Activated T-helper 2 cell treated with anti-CD3 and anti-CD28 coated beads, Interferon-gamma antibody, Interleukin-2, Interleukin-4, amounts not matched to agents 10 μg/mL and 5 μg/mL and 100 μg/mL, durations not matched to agents 14 hours and 24 hours and 36 hours (primary cell): ENCODE results near the gene CEND1. TPM values are rescaled to one million over a fixed set of nuclear protein-coding genes. Genes with fewer than 3 reads are reported as not detected.

Experiments used
- DNase-seq: peaks from one replicate; pipeline ENCODE4 v3.0.0; 2021; ENCODE audit warnings: low spot score
- H3K27ac Mint-ChIP-seq: one replicate; pipeline ENCODE4 v1.8.0; 2021; ENCODE audit warnings: mixed read lengths
- H3K27me3 Mint-ChIP-seq: one replicate; pipeline ENCODE4 v1.8.0; 2021; ENCODE audit warnings: low read depth, mixed read lengths
- H3K36me3 Mint-ChIP-seq: one replicate; pipeline ENCODE4 v1.8.0; 2021; ENCODE audit warnings: low read depth, mixed read lengths
- H3K4me1 Mint-ChIP-seq: one replicate; pipeline ENCODE4 v1.8.0; 2021; ENCODE audit warnings: low read depth, mixed read lengths
- H3K4me3 Mint-ChIP-seq: one replicate; pipeline ENCODE4 v1.8.0; 2021; ENCODE audit warnings: low read depth, mild to moderate bottlenecking, moderate library complexity, mixed read lengths
- H3K9me3 Mint-ChIP-seq: one replicate; pipeline ENCODE4 v1.8.0; 2021; ENCODE audit warnings: mixed read lengths
- intact Hi-C: fragments of 100-400 bp; cut with micrococcal nuclease; formaldehyde crosslinking; loops from one replicate; pipeline ENCODE4 v1.15.1; 2023
- total RNA-seq: library from RNA; stranded (reverse); gene quantifications from 2 replicates; pipeline ENCODE4 v1.2.3, GENCODE V29; 2022

Gene CEND1
- total RNA-seq, 1 donor from 2014 or later = 2.2 TPM

DNA sequence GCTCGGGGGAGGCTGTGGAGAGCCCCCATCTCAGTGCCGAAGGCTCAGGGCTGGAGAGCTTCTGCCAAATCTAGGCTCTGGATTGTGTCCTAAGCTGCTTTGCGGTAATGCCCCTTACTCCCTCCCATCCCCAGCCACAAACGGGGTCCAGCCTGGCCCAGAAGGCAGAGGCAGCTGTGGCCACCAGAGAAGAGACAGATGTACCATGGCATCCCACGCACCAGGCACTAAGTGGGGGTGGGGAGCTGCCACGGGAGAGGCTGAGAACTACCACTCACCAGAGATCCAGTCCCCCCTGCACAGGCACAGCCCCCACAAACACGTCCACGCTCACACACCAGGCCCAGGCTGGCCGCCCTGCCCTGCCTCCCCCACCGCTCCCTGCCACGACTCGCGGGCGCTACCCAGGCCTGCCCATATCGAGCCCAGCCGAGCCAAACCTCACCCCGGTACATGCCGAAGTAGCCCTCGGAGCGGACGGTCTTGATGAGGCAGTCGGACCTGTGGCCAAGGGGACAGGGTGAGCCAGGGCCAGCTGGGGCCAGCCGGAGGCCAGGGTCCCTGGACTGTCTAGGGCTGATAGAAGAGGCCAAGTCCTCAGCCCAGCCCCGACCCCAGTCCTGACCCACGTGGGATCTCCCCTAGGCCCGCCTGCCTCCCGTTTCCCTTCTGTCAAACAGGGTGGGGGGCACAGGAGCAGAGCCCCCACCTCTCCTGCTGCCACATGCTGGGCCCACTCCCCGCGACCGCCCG lies 4.3 kb upstream of the CEND1 start:
- Mint-ChIP-seq H3K4me3 (peak overlapping the region; percentile 49), H3K9me3 (no peaks in the 10 kb centered on the region), H3K36me3 (peaks cover 14% of the 10 kb centered on the region), H3K27ac (no peak overlapping the region), H3K4me1 (peaks cover 7% of the 10 kb centered on the region), H3K27me3 (no peaks in the 10 kb centered on the region)
- DNase-seq = no peak
- intact Hi-C loops = no loop called here

DNA sequence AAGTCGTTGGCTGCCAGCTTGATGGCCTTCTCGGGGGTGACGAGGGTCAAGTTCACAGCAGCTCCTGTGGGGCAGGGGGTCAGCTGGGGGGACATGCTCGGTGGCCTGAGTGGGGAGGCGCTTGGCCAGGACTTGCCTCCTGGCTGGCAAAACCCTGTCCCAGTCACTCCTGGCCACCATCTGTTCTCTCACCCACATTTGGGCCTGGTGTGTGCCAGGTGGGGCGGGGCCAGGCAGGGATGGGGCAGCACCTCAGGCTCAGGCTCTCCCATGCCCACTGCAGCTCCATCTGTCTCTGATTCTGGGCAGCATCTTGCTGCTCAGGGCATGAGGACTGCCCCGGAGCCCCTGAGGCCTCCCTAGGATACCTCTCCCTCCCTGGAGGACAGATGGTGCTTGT lies 3.7 kb upstream of the CEND1 start:
- Mint-ChIP-seq H3K4me3 (peak overlapping the region; percentile 8), H3K27ac (no peak overlapping the region), H3K36me3 (peaks cover 14% of the 10 kb centered on the region), H3K4me1 (peaks cover 7% of the 10 kb centered on the region), H3K9me3 (no peaks in the 10 kb centered on the region), H3K27me3 (no peaks in the 10 kb centered on the region)
- DNase-seq = no peak
- intact Hi-C loops = no loop called here

DNA sequence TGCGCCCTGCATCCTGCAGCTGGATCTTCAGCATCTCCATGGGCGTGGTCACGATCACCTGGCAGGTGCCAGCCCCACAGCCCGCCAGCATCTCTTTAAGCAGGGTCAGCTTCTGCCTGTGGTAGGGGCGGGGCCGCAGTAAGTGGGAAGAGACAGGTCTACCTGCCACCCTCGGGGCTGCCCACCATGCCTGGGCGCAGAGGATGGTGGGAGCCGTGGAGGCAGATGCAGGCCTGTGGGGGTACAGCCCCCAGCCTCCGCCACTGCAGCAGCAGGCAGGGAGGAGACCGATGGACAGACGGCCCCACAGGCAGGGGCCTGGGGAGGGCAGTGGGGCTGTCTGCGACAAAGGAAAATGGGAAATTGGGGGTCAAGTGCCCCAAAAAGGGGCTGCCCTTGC lies 3.0 kb upstream of the CEND1 start:
- peaks cover 14% of the 10 kb centered on the region for H3K36me3 Mint-ChIP-seq
- H3K9me3 Mint-ChIP-seq = no peaks in the 10 kb centered on the region
- H3K4me3 Mint-ChIP-seq = no peak overlapping the region
- intact Hi-C loops = no loop called here
- H3K27ac Mint-ChIP-seq = no peak overlapping the region
- no peak for DNase-seq
- peaks cover 7% of the 10 kb centered on the region for H3K4me1 Mint-ChIP-seq
- H3K27me3 Mint-ChIP-seq = no peaks in the 10 kb centered on the region

DNA sequence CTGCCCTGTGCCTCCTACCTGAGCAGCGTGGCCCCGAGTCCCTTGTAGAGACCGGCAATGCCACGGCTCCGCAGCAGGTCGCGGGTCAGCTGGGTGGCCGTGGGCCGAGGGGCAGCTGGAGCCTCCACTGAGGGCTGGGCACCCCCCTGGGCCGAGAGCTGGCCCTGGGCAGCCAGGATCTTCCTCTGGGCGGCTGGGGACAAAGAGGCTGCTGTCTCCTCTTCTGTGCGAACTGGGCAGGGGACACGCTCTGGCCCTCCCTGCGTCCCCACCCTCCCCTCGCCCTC lies 2.6 kb upstream of the CEND1 start:
- H3K27ac Mint-ChIP-seq = no peak overlapping the region

DNA sequence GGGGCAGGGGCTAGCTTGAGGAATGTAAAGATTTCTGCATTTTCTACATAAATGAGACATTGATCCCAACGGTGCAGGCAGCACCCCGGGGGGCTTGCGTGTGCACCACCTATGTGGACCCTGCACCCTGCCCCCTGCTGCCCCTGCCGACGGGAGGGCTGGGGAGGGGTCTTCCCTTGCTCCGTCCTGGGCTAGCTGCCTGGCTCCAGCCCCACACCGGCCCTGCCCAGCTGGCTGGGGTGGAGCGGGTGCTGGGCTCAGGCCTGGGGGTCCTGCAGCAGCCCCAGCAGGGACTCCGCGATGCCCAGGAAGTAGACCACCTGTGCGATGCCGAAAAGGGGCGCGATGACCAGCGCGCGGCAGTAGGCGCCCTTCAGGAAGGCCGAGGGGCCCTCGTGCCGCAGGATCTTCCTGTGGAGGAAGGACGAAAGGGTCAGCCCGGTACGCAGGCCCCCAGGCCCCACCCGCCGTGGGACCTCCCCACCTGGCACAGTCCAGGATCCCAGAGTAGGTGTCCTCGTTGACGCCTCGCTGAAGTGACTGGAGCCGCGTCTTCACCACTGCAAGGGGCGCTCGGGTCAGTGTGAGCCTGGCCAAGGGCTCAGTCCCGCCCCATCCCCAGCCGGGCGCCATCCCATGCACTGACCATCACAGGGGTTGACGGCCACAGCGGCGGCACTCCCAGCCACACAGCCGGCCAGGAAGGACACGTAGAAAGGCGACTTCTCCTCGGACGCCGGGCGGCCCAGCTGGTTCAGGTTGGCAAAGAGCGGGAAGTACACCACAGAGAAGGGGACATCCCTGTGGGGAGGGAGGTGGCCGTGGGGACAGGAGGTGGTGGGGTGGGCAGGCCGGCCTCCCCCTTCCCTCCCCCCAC lies 2.0 kb upstream of the CEND1 start:
- no peak for DNase-seq
- intact Hi-C loops = no loop called here
- peaks cover 5% of the 10 kb centered on the region for H3K4me1 Mint-ChIP-seq
- H3K36me3 Mint-ChIP-seq = peaks cover 14% of the 10 kb centered on the region
- no peaks in the 10 kb centered on the region for H3K9me3 Mint-ChIP-seq
- H3K27me3 Mint-ChIP-seq = no peaks in the 10 kb centered on the region
- H3K27ac Mint-ChIP-seq = no peak overlapping the region
- no peak overlapping the region for H3K4me3 Mint-ChIP-seq

More for the DNA sequence above, 2.6 kb upstream of the CEND1 start:
- Mint-ChIP-seq H3K27me3 (no peaks in the 10 kb centered on the region), H3K36me3 (peaks cover 14% of the 10 kb centered on the region), H3K4me3 (no peak overlapping the region), H3K4me1 (peaks cover 7% of the 10 kb centered on the region), H3K9me3 (no peaks in the 10 kb centered on the region)
- intact Hi-C loops = no loop called here
- DNase-seq = no peak

DNA sequence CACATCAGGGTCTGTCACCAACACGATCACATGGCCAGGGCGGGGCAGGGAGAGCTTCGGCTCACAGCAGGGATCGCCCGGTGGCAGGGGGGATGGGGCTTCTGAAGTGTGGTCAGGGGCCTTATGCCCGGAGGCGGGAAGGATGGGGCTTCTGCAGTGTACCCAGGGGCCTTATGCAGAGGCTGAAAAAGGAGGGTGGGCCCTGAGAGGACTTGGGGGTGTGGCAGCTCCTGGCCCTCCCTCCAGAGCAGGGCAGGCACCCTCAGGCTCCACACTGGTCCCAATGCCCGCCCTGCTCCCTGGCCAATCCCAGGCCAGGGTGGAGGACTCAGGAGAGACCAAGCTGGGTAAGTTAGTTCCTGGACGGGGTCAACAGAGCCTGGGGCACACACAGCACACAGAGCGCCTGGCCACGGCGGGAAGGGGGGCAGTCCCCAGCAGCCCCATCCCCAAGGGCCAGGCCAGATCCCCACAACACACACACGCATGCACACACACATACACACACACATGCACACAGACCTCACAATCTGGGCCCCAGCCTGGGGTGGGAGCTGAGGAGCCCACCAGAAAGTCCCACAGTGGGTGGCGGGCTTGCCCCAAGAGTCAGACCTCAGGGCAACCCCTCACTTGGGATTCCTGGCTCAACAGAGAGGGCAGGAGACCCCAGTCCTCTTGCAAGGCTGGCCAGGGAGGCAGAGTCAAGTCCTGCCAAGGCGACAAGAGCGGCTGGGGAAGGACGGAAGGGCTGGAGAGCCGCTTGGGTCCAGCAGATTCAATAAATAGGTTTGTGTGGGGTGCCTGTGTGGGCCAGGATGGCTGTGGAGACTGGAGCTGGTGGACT lies 1.1 kb upstream of the CEND1 start:
- DNase-seq = no peak
- peaks cover 1% of the 10 kb centered on the region for H3K4me1 Mint-ChIP-seq
- no peak overlapping the region for H3K4me3 Mint-ChIP-seq
- no peak overlapping the region for H3K27ac Mint-ChIP-seq
- no peaks in the 10 kb centered on the region for H3K9me3 Mint-ChIP-seq
- no peaks in the 10 kb centered on the region for H3K27me3 Mint-ChIP-seq
- intact Hi-C loops = no loop called here
- peaks cover 14% of the 10 kb centered on the region for H3K36me3 Mint-ChIP-seq

DNA sequence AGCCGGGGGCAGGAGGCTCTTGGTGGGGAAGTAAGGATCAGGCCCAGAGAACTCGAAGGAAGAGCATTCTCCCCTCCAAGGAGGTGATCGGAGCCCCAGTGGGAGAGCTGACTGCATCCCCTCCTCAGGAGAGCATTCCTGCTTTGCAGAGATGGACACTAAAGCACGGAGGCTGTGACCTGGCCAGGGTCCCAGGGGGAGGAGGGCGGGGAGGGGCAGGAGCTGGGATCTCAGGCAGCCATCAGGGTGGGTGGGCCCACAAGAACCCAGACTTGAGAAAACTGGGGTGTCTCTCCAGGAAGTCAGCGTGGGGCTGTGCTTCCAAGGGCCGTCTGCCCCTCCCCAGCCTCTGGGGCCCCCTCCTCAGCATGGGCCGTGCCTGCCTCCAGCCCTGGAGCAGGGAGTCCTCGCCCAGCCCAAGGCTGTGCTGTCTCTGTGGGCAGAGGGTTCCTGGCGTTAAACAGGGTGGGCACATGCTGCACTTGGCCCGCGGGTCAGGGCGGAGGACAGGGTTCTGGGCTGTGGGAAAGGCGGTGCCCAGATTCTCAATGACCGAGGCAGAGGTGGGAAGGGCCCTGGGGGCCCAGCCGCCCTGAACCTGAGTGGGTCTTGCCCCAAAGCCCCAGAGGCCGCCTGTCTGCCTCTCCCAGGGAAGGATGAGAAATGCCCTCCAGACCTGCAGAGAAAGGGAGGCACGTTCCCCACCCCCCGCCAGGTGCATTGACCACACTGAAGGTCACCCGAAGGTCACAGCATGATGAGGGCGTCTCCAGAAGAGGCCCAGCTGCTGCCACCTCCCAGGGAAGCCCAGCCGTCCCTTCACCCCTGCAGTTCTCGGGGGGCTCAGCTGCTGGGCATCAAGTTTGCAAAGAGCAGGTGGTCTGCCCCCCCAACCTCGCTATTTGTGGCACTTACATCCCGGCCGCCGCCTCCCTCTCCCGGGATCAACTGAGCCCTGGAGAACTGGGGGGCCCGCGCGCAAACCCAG lies 643 bp downstream of the CEND1 start:
- H3K4me3 Mint-ChIP-seq = peak overlapping the region; percentile 49

DNA sequence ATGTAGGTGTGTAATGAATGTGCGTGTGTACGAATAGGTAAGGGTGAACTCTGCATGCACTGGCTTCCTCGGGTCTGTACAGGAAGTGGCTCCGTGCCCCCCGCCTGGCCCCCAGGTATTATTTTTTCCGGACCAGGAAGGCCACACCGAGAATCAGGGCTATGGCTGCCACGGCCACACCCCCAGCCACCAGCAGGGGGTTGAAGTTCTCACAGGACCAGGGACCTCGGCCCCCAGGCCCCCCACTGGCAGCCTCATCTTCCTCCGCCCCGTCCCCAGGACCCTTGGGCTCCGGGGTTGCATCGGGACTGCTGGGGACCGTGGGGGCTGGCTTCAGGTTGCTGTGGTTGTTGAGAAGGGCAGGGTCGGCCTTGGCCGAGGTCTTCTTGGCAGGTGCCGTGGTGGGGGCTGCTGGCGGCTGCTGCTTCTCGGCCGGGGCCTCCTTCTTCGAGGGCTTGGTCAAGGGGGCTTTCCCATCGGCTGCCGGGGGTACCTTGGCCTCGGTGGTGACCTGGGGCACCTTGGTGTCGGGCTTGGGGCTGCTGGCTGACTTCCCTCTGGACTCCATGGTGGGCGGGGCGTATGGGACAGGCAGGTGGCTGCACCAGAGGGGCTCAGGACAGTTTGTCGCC lies 1.8 kb downstream of the CEND1 start:
- intact Hi-C loops = no loop called here
- H3K27ac Mint-ChIP-seq = no peak overlapping the region
- DNase-seq = no peak
- H3K27me3 Mint-ChIP-seq = no peaks in the 10 kb centered on the region
- peaks cover 15% of the 10 kb centered on the region for H3K36me3 Mint-ChIP-seq
- no peaks in the 10 kb centered on the region for H3K9me3 Mint-ChIP-seq
- H3K4me3 Mint-ChIP-seq = no peak overlapping the region
- H3K4me1 Mint-ChIP-seq = no peaks in the 10 kb centered on the region

More for the DNA sequence above, 643 bp downstream of the CEND1 start:
- no peaks in the 10 kb centered on the region for H3K4me1 Mint-ChIP-seq
- no peak for DNase-seq
- no peak overlapping the region for H3K27ac Mint-ChIP-seq
- peaks cover 14% of the 10 kb centered on the region for H3K36me3 Mint-ChIP-seq
- intact Hi-C loops = no loop called here
- H3K9me3 Mint-ChIP-seq = no peaks in the 10 kb centered on the region
- H3K27me3 Mint-ChIP-seq = no peaks in the 10 kb centered on the region

DNA sequence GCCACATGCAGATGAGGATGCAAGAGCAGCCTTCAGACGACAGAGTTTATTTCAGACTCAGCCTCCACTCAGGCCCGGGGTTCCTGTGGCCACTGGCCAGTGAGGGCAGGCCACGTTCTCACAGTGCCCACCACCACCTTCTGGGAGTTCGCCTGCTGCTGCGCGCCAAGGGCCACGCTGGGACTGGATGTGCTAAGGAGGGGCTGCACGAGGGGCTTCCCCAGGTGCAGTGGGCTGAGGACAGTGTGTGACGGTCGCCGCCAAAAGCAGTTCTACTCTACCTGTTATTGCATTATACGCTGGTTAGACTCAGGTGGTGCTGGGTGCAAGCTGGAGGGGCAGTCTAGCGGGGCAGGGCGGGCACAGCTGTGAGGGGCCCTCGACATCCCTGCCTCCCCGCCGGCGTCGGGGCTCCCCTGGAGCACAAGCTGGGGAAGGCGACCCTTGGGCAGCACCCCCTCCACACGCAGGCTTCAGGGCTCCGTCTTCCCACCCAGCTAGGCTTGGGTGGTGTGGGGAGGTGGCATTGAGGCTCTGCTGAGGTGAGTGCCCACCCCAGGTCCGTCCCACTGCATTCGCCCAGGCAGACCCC lies 2.7 kb downstream of the CEND1 start:
- DNase-seq = no peak
- Mint-ChIP-seq H3K27ac (no peak overlapping the region), H3K36me3 (peaks cover 12% of the 10 kb centered on the region), H3K4me1 (no peaks in the 10 kb centered on the region), H3K27me3 (no peaks in the 10 kb centered on the region), H3K4me3 (no peak overlapping the region), H3K9me3 (no peaks in the 10 kb centered on the region)
- intact Hi-C loops = no loop called here

DNA sequence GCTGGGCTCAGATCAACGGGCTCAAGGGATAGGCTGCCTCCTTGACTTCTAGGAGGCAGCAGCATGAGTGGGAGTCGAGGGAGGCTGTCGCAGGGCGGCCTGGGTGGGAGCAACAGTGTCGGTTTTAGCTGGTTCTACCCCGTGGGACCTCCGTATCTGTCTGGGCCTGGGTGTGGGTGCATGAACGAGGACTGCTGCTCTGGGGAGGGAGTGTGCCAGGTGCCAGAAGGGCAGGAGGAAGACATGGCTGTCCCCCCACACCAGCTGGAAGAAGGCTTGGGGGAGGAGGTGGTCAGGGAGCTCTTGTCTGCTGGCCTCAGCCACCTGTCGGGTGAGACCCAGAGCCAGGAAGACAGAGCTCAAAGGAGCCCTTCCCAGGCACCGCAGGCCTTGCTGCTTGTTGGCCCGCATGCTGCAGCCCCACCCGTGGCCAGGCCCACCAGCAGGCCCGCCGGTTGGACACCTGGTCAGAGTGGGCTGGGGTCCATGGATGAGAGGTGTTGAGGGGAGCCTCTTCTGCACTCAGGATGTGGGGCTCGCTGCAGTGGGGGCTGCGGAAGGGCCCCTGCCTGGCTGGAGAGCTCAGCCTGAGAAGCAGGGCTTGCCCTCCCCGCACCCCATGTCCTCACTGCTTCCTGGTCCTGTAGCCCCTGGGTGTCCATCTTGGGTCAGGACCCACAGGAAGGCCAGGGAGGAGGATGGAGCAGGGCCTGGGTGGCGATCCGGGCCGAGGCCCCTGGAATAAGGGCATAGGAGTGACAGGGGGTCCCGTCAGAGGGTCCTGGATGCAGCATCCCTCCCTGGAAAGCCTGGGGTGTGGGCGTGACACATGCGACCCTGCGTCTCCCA lies 3.4 kb downstream of the CEND1 start:
- Mint-ChIP-seq H3K27ac (no peak overlapping the region), H3K36me3 (peaks cover 10% of the 10 kb centered on the region)

DNA sequence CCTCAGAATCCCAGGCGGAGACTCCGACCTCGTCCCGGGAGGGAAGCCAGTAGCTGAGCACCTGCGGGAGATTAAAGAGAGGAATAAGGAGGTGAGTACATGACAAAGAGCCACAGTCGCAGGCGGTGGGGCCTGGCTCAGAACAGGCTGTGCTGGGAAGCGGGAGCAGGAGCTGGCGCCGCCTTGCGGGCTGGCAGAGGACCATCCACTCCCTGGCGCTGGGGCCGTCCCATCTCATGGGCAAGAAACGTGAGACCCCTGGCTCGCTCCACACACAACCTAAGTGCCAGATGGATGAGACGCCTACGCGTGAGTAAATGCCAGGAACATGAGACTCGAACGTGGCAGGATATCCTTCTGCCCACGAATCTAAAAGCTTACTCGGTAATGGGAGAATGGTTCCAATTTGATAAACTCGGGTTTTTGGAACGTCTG lies 6.3 kb downstream of the CEND1 start:
- peaks cover 9% of the 10 kb centered on the region for H3K4me1 Mint-ChIP-seq
- no peaks in the 10 kb centered on the region for H3K27me3 Mint-ChIP-seq
- no peak overlapping the region for H3K4me3 Mint-ChIP-seq
- intact Hi-C loops = no loop called here
- no peak for DNase-seq
- H3K27ac Mint-ChIP-seq = no peak overlapping the region
- peaks cover 21% of the 10 kb centered on the region for H3K36me3 Mint-ChIP-seq
- H3K9me3 Mint-ChIP-seq = no peaks in the 10 kb centered on the region

More for the DNA sequence above, 3.4 kb downstream of the CEND1 start:
- Mint-ChIP-seq H3K27me3 (no peaks in the 10 kb centered on the region), H3K4me3 (no peak overlapping the region), H3K9me3 (no peaks in the 10 kb centered on the region), H3K4me1 (no peaks in the 10 kb centered on the region)
- intact Hi-C loops = no loop called here
- no peak for DNase-seq
